Lower leg skin (tissue), 3 donors: ENCODE measurements around the gene PACRG.

Experiments
- CTCF ChIP-seq, 3 donors: fragments of 450-650 bp; IDR thresholded peaks; one replicate each; pipeline ENCODE4 v1.5.1; 2016; ENCODE audit warnings: antibody characterized with exemption in 3 of 3, mild to moderate bottlenecking in 3 of 3, moderate library complexity in 2 of 3
- POLR2A ChIP-seq, 2 donors: fragments of 450-650 bp; IDR thresholded peaks; one replicate each; pipeline ENCODE4 v1.6.1; 2016 to 2017; ENCODE audit warnings: antibody characterized with exemption in 2 of 2, mild to moderate bottlenecking in 1 of 2, moderate library complexity in 1 of 2

DNA sequence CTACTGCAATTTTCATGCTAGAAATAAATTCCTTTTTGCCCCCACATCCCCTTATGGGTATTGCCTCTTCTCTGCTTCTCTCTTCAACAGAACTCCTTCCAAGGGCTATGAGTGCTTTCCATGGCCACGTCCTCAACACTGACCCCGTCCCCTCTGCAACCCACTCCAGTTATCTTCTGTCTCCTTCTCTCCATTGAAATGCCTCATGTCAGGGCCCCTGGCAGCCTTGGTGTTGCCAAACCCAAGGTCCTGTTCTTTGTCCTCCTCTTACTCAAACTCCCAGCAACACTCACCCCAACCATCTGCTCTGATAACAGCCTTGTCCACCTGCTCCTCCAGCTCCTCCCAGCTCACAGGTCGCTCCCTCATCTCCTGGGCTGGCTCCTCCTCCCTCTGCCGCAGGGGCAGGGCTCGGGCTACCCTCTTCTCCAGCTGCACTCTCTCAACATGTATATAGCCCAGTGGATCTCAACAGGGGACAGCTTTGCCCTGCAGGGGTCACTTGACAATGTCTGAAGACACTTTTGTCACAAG is 490.7 kb downstream of the PACRG start:
- no peak for TF ChIP-seq CTCF (IDR thresholded peaks at IDR 0.05)
- TF ChIP-seq POLR2A (IDR thresholded peaks at IDR 0.05): no peak
